A549 treated with CpdA at 1 μM for 4 hours (cell line): ENCODE measurements around the gene HSD11B1. TPM values are rescaled to one million over a fixed set of nuclear protein-coding genes. Genes with fewer than 3 reads are reported as not detected.

ENCODE experiments used
- total RNA-seq: library from RNA; stranded (reverse); fragments of 200-300 nt; extraction: Qiagen RNA extraction; gene quantifications from 5 replicates; pipeline ENCODE4 v1.2.3, GENCODE V29; 2022; ENCODE audit warnings: low read depth

HSD11B1 gene
- not detected in 5 replicates for total RNA-seq

GRCh38 chr1:209704584-209704983, at the start of gene HSD11B1:
TSS of gene HSD11B1 (plus strand) at chr1:209704846. CDS start at chr1:209704943, 97 bp downstream.

GRCh38 chr1:209674957-209675564, 29.6 kb upstream of the HSD11B1 start, which contains the start of gene G0S2:
TSS of gene G0S2 (plus strand) at chr1:209675412. CDS start at chr1:209675685, 273 bp downstream.

GRCh38 chr1:209755926-209756614, 51.4 kb downstream of the HSD11B1 start, which contains the start of gene TRAF3IP3:
TSS of gene TRAF3IP3 (plus strand) at chr1:209756053. CDS start at chr1:209760040, 3,987 bp downstream.

Other genes with a start within 250 kb of the HSD11B1 start
- gene CAMK1G, start 121.1 kb upstream of the HSD11B1 start, total RNA-seq: 0.22 to 0.50 TPM (median 0.43 TPM) in 5 replicates
- gene LAMB3, start 52.4 kb upstream of the HSD11B1 start, total RNA-seq: 20.1 to 24.5 TPM (median 21.1 TPM) in 5 replicates
- 2.2 to 3.8 TPM (median 3.2 TPM) in 5 replicates for gene G0S2, start 29.4 kb upstream of the HSD11B1 start, total RNA-seq
- not detected in 5 replicates for gene TRAF3IP3, start 51.2 kb downstream of the HSD11B1 start, total RNA-seq
- 1.3 to 1.7 TPM (median 1.6 TPM) in 5 replicates for gene C1orf74, start 79.7 kb downstream of the HSD11B1 start, total RNA-seq
- 0.08 to 0.11 TPM (median 0.08 TPM) in 5 replicates for gene IRF6, start 101.3 kb downstream of the HSD11B1 start, total RNA-seq
- gene UTP25, start 123.1 kb downstream of the HSD11B1 start, total RNA-seq: 10.7 to 13.1 TPM (median 11.9 TPM) in 5 replicates
- 0.03 to 0.11 TPM (median 0.06 TPM) in 5 replicates for gene SYT14, start 233.4 kb downstream of the HSD11B1 start, total RNA-seq